Smooth muscle cell (in vitro differentiated cells): ENCODE data around the gene VASH2. TPM values are rescaled to one million over a fixed set of nuclear protein-coding genes. Genes with fewer than 3 reads are reported as not detected.
"Not testable (repeated sequence)": the region's sequence is repeated elsewhere in the genome, so short reads cannot be mapped to it uniquely, and the experiment has no call there.

Source experiments
- DNase-seq: peaks from one replicate; lab custom pipeline; 2025; ENCODE audit not compliant: unreplicated experiment; lab: John Stamatoyannopoulos, UW
- H2AFZ ChIP-seq: fragments of 200-600 bp; sonication (generic); 2 replicates; pipeline ENCODE4 v1.6.0; 2016; ENCODE audit warnings: antibody characterized with exemption, low read depth, mild to moderate bottlenecking
- H3F3A ChIP-seq: fragments of 200-600 bp; sonication (generic); 2 replicates; pipeline ENCODE4 v1.6.0; 2017; ENCODE audit warnings: antibody characterized with exemption, low read depth
- H3K27ac ChIP-seq: fragments of 200-600 bp; sonication (generic); 2 replicates; pipeline ENCODE4 v1.5.1; 2016; ENCODE audit warnings: low read depth, mild to moderate bottlenecking
- H3K27me3 ChIP-seq: fragments of 200-600 bp; sonication (generic); 2 replicates; pipeline ENCODE4 v1.6.1; 2016; ENCODE audit warnings: low read depth, mild to moderate bottlenecking
- H3K36me3 ChIP-seq: fragments of 200-600 bp; sonication (generic); 2 replicates; pipeline ENCODE4 v1.5.1; 2016; ENCODE audit warnings: low read depth
- H3K4me1 ChIP-seq: fragments of 200-600 bp; sonication (generic); 2 replicates; pipeline ENCODE4 v1.5.1; 2016; ENCODE audit warnings: low read depth
- H3K4me2 ChIP-seq: fragments of 200-600 bp; sonication (generic); 2 replicates; pipeline ENCODE4 v1.6.0; 2016; ENCODE audit warnings: mild to moderate bottlenecking
- H3K4me3 ChIP-seq: fragments of 200-600 bp; sonication (generic); 2 replicates; pipeline ENCODE4 v1.5.1; 2016; ENCODE audit warnings: mild to moderate bottlenecking
- H3K79me2 ChIP-seq: fragments of 200-600 bp; sonication (generic); 2 replicates; pipeline ENCODE4 v1.6.0; 2016; ENCODE audit warnings: low read depth, mild to moderate bottlenecking
- H3K9ac ChIP-seq: fragments of 200-600 bp; sonication (generic); 2 replicates; pipeline ENCODE4 v1.6.0; 2016; ENCODE audit warnings: low read depth
- H3K9me3 ChIP-seq: fragments of 200-600 bp; sonication (generic); replicated peaks from 2 replicates; pipeline ENCODE4 v1.5.1; 2016; ENCODE audit warnings: low read depth
- H4K20me1 ChIP-seq: fragments of 200-600 bp; sonication (generic); 2 replicates; pipeline ENCODE4 v1.6.0; 2016; ENCODE audit warnings: low read depth
- CTCF ChIP-seq: fragments of 200-600 bp; sonication (generic); IDR thresholded peaks from 2 replicates; pipeline ENCODE4 v1.5.1; 2017; ENCODE audit warnings: borderline replicate concordance, mild to moderate bottlenecking, antibody characterized with exemption; ENCODE audit not compliant: insufficient read depth, poor library complexity, severe bottlenecking
- whole genome bisulfite sequencing: methylation state at CpG from one replicate; pipeline ENCODE4 v1.1.7; 2016; ENCODE audit warnings: low lambda C conversion rate; 5-methylcytosine and 5-hydroxymethylcytosine counted together
- polyA plus RNA-seq: library from polyadenylated mRNA; unstranded; fragments of >200 nt; fragmentation: Nextera tagmentation; extraction: Ambion mirVana; gene quantifications from 2 replicates; pipeline ENCODE4 v1.2.1, GENCODE V29; 2016
- total RNA-seq: library from RNA; depleted of rRNA; stranded (reverse); fragments of >200 nt; gene quantifications from 2 replicates; pipeline ENCODE4 v1.2.3, GENCODE V29; 2014

VASH2 gene
- 8.9 and 16.0 TPM in 2 replicates for total RNA-seq
- polyA plus RNA-seq: 6.7 and 6.9 TPM in 2 replicates

GRCh38 chr1:212950243-212951125 lies at the start of gene VASH2:
Gene VASH2 (plus strand): TSS chr1:212950541. CDS start chr1:212951543, 1,002 bp downstream.
- H3F3A ChIP-seq: no peaks in the 10 kb centered on the region
- peak within 1 kb of the TSS; percentile 99 for H3K4me2 ChIP-seq
- H3K4me1 ChIP-seq: peaks cover 4% of the 10 kb centered on the region
- peak within 1 kb of the TSS; percentile 85 for H2AFZ ChIP-seq
- H4K20me1 ChIP-seq: no peaks in the 10 kb centered on the region
- peak; percentile 45 for DNase-seq
- H3K9me3 ChIP-seq: no peaks in the 10 kb centered on the region
- H3K36me3 ChIP-seq: no peaks in the 10 kb centered on the region
- H3K4me3 ChIP-seq: peak within 1 kb of the TSS; percentile 70
- no peaks in the 10 kb centered on the region for H3K27me3 ChIP-seq
- WGBS: 1% methylated on average over 54 of the region's 61 CpGs
- no peak within 1 kb of the TSS for H3K27ac ChIP-seq
- no peaks in the 10 kb centered on the region for H3K79me2 ChIP-seq
- H3K9ac ChIP-seq: peak within 1 kb of the TSS; percentile 36
- TF ChIP-seq CTCF: no peak

- no peaks in the 10 kb centered on the region for H3F3A ChIP-seq
- 87% methylated on average over 2 of the region's 2 CpGs for WGBS
- no peaks in the 10 kb centered on the region for H3K27me3 ChIP-seq
- H3K9me3 ChIP-seq: peaks cover 7% of the 10 kb centered on the region
- no peak overlapping the region for H3K9ac ChIP-seq
- H4K20me1 ChIP-seq: no peaks in the 10 kb centered on the region
- H3K4me3 ChIP-seq: no peak overlapping the region
- H3K36me3 ChIP-seq: peaks cover 18% of the 10 kb centered on the region
- H3K4me1 ChIP-seq: no peaks in the 10 kb centered on the region
- H3K27ac ChIP-seq: no peak overlapping the region
- H2AFZ ChIP-seq: no peak overlapping the region
- no peak overlapping the region for H3K4me2 ChIP-seq
- no peak for TF ChIP-seq CTCF
- H3K79me2 ChIP-seq: no peaks in the 10 kb centered on the region
- no peak for DNase-seq
Measured at GRCh38 chr1:212901290-212901689, 49.1 kb upstream of the VASH2 start.

- 98% methylated on average over 3 of the region's 3 CpGs for WGBS
- Histone ChIP-seq H3K9me3 (peaks cover 7% of the 10 kb centered on the region), H3K36me3 (peaks cover 18% of the 10 kb centered on the region), H3K4me1 (no peaks in the 10 kb centered on the region), H3K27me3 (no peaks in the 10 kb centered on the region), H3F3A (no peaks in the 10 kb centered on the region), H3K4me3 (no peak overlapping the region), H3K27ac (no peak overlapping the region), H3K4me2 (no peak overlapping the region), H3K79me2 (no peaks in the 10 kb centered on the region), H3K9ac (no peak overlapping the region), H4K20me1 (no peaks in the 10 kb centered on the region), H2AFZ (no peak overlapping the region)
- TF ChIP-seq CTCF: no peak
- DNase-seq: no peak
Measured at GRCh38 chr1:212902054-212902453, 48.3 kb upstream of the VASH2 start.

GRCh38 chr1:212903664-212904063 lies 46.7 kb upstream of the VASH2 start:
- Histone ChIP-seq H3K79me2 (no peaks in the 10 kb centered on the region), H3K9ac (no peak overlapping the region), H3K27ac (no peak overlapping the region), H3K27me3 (peaks cover 4% of the 10 kb centered on the region), H3K4me3 (no peak overlapping the region), H4K20me1 (no peaks in the 10 kb centered on the region), H2AFZ (no peak overlapping the region), H3K4me2 (no peak overlapping the region), H3K4me1 (no peaks in the 10 kb centered on the region), H3F3A (no peaks in the 10 kb centered on the region), H3K9me3 (peaks cover 7% of the 10 kb centered on the region), H3K36me3 (peaks cover 10% of the 10 kb centered on the region)
- WGBS: 96% methylated on average over 1 of the region's 1 CpG
- no peak for TF ChIP-seq CTCF
- DNase-seq: no peak

- H3K36me3 ChIP-seq, H3K4me3 ChIP-seq: not testable (repeated sequence)
- 45% methylated on average over 12 of the region's 12 CpGs for WGBS
Measured at GRCh38 chr1:212908071-212908470, 42.3 kb upstream of the VASH2 start.

More at GRCh38 chr1:212908071-212908470, 42.3 kb upstream of the VASH2 start:
- H3K9ac ChIP-seq, H3K27me3 ChIP-seq, H3K79me2 ChIP-seq, H4K20me1 ChIP-seq, H3K27ac ChIP-seq, H3K4me1 ChIP-seq, H3K4me2 ChIP-seq, H2AFZ ChIP-seq, H3K9me3 ChIP-seq, H3F3A ChIP-seq, DNase-seq: not testable (repeated sequence)
